HG03159 (cell line): ENCODE data around the gene DOCK1.

Experiments
- ATAC-seq: cut with Tn5 transposase; IDR thresholded peaks from one replicate; pipeline ENCODE4 v1.9.1; 2021; ENCODE audit warnings: mild to moderate bottlenecking, moderate library complexity; ENCODE audit not compliant: unreplicated experiment

DOCK1 gene

GRCh38 chr10:127485153-127485857 lies 580.1 kb downstream of the DOCK1 start:
- ATAC-seq = no peak

GRCh38 chr10:127486355-127486754 lies 581.1 kb downstream of the DOCK1 start:
- ATAC-seq = no peak

- no peak for ATAC-seq
Observed at GRCh38 chr10:127492607-127493250, 587.5 kb downstream of the DOCK1 start.

- no peak for ATAC-seq
Observed at GRCh38 chr10:127496035-127496434, 590.8 kb downstream of the DOCK1 start.

DNA sequence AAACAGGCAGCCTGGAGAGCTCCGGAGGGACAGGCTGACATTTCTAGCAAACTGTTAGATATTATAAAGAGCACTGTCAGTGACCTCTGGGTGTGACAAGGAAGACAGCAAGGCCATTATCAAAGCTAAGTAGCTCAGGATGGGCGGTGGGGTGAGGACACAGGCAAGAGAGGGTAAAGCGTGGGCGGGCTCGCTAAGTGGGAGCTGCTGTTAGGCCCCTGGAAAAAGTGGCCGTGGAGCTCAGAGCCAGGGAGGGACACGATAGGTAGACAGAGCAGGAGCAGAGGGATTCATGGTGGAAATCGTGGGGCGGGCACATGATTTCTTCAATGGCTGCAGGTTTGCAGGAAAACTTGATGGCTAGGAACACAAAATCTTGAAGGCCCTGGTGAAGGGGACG lies 592.5 kb downstream of the DOCK1 start:
- no peak for ATAC-seq

- ATAC-seq = no peak
Observed at GRCh38 chr10:127498087-127498486, 592.9 kb downstream of the DOCK1 start.

GRCh38 chr10:127500127-127500526 lies 594.9 kb downstream of the DOCK1 start:
- ATAC-seq = no peak
